HepG2 (cell line): ENCODE measurements around the gene MYOM1.

Source experiments
- CBFB ChIP-seq: sonication (generic); formaldehyde crosslinking; IDR thresholded peaks from 2 replicates; pipeline ENCODE4 v1.4.0; 2020; ENCODE audit warnings: missing genetic modification reagents
- CHD2 ChIP-seq: IDR thresholded peaks from 2 replicates; pipeline ENCODE4 v1.6.1; 2011; ENCODE audit warnings: low read depth, low read length, improper control_type of control experiment
- EHMT2 ChIP-seq: fragments of 200-600 bp; sonication (generic); IDR thresholded peaks from 2 replicates; pipeline ENCODE4 v1.7.0; 2017; ENCODE audit warnings: antibody characterized with exemption, low read depth, low read length, borderline replicate concordance
- GABPA ChIP-seq, 2 experiments: IDR thresholded peaks; 2 replicates each; pipeline ENCODE4 v1.6.1; 2011 to 2016; ENCODE audit warnings: low read depth in 2 of 2, low read length in 1 of 2, missing biosample characterization in 1 of 2, missing genetic modification characterization in 1 of 2
- SMC3 ChIP-seq: IDR thresholded peaks from 2 replicates; pipeline ENCODE4 v1.6.1; 2011; ENCODE audit warnings: low read length, improper control_type of control experiment
- ZEB1 ChIP-seq: IDR thresholded peaks from 2 replicates; pipeline ENCODE4 v1.6.1; 2012; ENCODE audit warnings: mild to moderate bottlenecking, low read depth, inconsistent platforms; ENCODE audit not compliant: insufficient replicate concordance
- TF ChIP-seq, protein P1 (sequence below): sonication (generic); formaldehyde crosslinking; IDR thresholded peaks from 2 replicates; pipeline ENCODE4 v1.5.0; 2020; ENCODE audit warnings: mild to moderate bottlenecking, missing genetic modification reagents, moderate library complexity

DNA sequence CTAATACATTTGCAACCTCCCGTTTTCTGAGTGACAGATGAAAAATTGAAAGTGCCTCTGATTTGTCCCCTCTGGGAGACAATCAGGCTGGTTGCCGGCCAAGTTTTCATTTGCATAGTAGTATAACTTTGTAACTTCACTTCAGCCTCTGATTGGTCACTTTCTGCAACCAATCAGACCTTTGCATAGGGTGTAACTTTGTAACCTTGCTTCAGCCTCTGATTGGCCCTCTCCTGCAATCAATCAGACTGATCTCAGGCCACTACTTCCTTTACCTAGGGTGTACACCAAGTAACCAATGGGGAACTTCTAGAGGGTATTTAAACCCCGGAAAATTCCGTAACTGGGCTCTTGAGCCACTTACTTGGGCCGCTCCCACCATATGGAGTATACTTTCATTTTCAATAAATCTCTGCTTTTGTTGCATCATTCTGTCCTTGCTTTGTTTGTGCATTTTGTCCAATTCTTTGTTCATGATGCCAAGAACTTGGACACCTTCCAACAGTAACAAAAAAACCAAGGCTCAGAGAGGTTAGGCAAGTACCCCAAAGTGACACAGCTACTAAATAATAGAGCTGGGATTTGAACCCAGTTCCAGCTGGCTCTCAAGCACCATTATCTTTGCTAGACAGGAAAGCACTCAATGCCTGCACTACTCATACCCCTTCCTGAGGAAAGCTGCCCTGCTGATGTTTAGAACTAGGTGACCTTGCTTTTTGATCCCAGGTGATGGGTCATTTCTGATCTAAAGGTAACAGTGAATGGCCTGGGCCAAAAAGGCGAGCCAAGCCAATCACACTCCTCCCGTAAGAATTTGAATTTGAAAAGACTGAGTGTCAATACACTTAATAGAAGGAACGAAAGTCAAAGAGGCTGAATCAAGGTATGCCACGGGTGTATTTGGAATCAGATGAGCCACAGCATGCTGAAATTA is 10.9 kb upstream of the MYOM1 start:
- TF ChIP-seq EHMT2 (no peak), CHD2 (no peak), CBFB (CRISPR knock-in tag) (no peak), GABPA (IDR thresholded peaks at IDR 0.05; ENCODE audit: low read depth, low read length) (no peak), GABPA (CRISPR knock-in tag; IDR thresholded peaks at IDR 0.05; ENCODE audit: low read depth) (no peak), SMC3 (no peak), ZEB1 (no peak)
- TF ChIP-seq, protein P1, sequence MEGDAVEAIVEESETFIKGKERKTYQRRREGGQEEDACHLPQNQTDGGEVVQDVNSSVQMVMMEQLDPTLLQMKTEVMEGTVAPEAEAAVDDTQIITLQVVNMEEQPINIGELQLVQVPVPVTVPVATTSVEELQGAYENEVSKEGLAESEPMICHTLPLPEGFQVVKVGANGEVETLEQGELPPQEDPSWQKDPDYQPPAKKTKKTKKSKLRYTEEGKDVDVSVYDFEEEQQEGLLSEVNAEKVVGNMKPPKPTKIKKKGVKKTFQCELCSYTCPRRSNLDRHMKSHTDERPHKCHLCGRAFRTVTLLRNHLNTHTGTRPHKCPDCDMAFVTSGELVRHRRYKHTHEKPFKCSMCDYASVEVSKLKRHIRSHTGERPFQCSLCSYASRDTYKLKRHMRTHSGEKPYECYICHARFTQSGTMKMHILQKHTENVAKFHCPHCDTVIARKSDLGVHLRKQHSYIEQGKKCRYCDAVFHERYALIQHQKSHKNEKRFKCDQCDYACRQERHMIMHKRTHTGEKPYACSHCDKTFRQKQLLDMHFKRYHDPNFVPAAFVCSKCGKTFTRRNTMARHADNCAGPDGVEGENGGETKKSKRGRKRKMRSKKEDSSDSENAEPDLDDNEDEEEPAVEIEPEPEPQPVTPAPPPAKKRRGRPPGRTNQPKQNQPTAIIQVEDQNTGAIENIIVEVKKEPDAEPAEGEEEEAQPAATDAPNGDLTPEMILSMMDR (CRISPR knock-in tag): no peak
